Measurements from ENCODE around the gene THSD7A. TPM values are rescaled to one million over a fixed set of nuclear protein-coding genes. Genes with fewer than 3 reads are reported as not detected.
"Not testable (repeated sequence)": the region's sequence is repeated elsewhere in the genome, so short reads cannot be mapped to it uniquely, and the experiment has no call there.

Gene THSD7A
- total RNA-seq, 2 experiments from 2014 or later: not detected

DNA sequence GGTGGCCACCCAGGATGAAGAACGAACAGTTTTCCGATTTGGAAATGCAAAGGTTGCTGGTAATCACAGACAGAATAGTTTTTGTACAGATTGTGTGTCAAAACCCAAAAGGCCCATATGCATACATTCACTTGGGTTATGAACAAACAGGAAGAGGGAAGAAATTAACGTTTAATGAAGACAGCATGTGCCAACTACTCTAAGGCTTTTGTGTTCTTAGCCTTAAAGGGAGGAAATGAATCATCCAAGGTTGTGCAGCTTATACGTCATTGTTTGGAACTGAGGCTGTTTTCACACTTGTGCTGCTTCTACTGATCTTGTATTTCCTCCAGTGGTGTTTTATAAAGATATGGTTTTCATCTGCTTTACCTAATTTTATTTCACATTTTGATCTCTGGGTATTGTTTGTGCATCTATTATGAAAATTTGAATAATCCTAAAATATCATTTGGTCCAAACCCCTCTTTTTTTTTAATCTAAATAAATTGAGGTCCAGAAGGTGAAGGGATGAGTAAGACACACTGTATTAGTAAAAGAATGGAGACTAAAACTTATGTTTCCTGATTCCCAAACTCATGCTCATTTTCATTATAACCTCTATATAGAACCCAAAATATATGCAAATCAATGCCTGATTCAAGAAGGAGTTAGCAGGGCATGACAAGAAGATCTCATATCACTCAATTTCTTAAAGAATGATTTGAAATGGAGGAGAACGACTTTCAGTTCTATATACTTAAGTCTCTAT is 373.1 kb downstream of the THSD7A start:
- H3K27ac Mint-ChIP-seq: no peak overlapping the region
- peaks cover 2% of the 10 kb centered on the region for H3K4me1 Mint-ChIP-seq
- no peaks in the 10 kb centered on the region for H3K36me3 Mint-ChIP-seq
- peak; percentile 45 for ATAC-seq
- no peaks in the 10 kb centered on the region for H3K9me3 Mint-ChIP-seq (ENCODE audit: low read depth)
- no peak for DNase-seq
- H3K27me3 Mint-ChIP-seq: no peaks in the 10 kb centered on the region
- no peak overlapping the region for H3K4me3 Mint-ChIP-seq
- CTCF ChIA-PET: no interaction called here

- ATAC-seq: no peak
- Mint-ChIP-seq H3K9me3 (ENCODE audit: low read depth) (no peaks in the 10 kb centered on the region), H3K36me3 (no peaks in the 10 kb centered on the region), H3K27ac (no peak overlapping the region), H3K4me3 (no peak overlapping the region), H3K27me3 (no peaks in the 10 kb centered on the region), H3K4me1 (peaks cover 2% of the 10 kb centered on the region)
- CTCF ChIA-PET: no interaction called here
- no peak for DNase-seq
Observed at GRCh38 chr7:11457419-11457818, 374.6 kb downstream of the THSD7A start.

- Mint-ChIP-seq H3K4me3 (no peak overlapping the region), H3K36me3 (no peaks in the 10 kb centered on the region), H3K9me3 (ENCODE audit: low read depth) (no peaks in the 10 kb centered on the region), H3K4me1 (peaks cover 2% of the 10 kb centered on the region), H3K27me3 (no peaks in the 10 kb centered on the region), H3K27ac (no peak overlapping the region)
- CTCF ChIA-PET: no interaction called here
- ATAC-seq (no peak), DNase-seq (no peak)
Observed at GRCh38 chr7:11456574-11456973, 375.4 kb downstream of the THSD7A start.

- Mint-ChIP-seq H3K4me3 (no peak overlapping the region), H3K4me1 (no peaks in the 10 kb centered on the region), H3K27me3 (no peaks in the 10 kb centered on the region), H3K36me3 (no peaks in the 10 kb centered on the region), H3K27ac (no peak overlapping the region), H3K9me3 (ENCODE audit: low read depth) (no peaks in the 10 kb centered on the region)
- no peak for ATAC-seq
- DNase-seq: no peak
- CTCF ChIA-PET: no interaction called here
Observed at GRCh38 chr7:11452476-11452875, 379.5 kb downstream of the THSD7A start.

DNA sequence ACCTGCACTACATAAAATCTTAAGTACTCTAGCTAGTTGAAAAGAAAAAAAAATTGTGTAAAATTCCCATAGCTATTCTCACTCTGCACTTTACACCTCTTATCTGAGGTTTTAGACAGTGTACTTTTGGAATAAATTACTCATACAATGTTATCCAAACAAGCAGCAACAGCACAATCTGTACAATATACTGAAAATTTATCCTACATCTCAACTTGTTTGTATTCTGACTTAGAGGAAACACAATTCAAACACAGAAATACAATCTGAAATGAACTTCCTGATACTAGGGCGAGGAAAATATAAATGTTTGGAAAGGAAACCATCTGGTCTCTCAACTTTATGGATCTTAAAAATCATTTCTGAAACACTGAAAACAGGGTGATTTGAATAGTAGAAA is 381.7 kb downstream of the THSD7A start:
- H3K9me3 Mint-ChIP-seq (ENCODE audit: low read depth): no peaks in the 10 kb centered on the region
- H3K36me3 Mint-ChIP-seq: no peaks in the 10 kb centered on the region
- H3K27me3 Mint-ChIP-seq: no peaks in the 10 kb centered on the region
- H3K4me3 Mint-ChIP-seq: no peak overlapping the region
- no peak overlapping the region for H3K27ac Mint-ChIP-seq
- ATAC-seq: no peak
- DNase-seq: no peak
- no peaks in the 10 kb centered on the region for H3K4me1 Mint-ChIP-seq
- CTCF ChIA-PET: no interaction called here

DNA sequence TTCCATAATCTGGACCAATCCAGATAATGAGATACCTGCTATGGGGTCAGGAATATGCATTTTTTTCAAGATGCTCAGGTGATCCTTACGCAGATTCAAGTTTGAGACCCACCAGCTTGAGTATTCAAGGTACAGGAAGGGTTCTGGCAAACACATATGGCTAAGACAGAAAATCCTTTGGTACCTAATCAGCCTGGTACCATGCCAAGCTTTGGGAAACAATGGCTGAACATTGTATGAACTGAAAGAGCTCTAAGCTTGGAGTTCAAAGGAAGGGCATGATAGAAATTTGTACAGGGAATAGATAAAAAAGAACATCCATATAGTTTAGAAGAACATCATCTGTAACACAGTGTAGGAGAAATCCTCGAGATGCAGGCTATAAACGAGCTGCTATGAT is 382.7 kb downstream of the THSD7A start:
- no peak overlapping the region for H3K27ac Mint-ChIP-seq
- H3K27me3 Mint-ChIP-seq: no peaks in the 10 kb centered on the region
- ATAC-seq: no peak
- no peaks in the 10 kb centered on the region for H3K36me3 Mint-ChIP-seq
- no peaks in the 10 kb centered on the region for H3K4me1 Mint-ChIP-seq
- CTCF ChIA-PET: no interaction called here
- no peaks in the 10 kb centered on the region for H3K9me3 Mint-ChIP-seq (ENCODE audit: low read depth)
- H3K4me3 Mint-ChIP-seq: no peak overlapping the region
- DNase-seq: no peak

DNA sequence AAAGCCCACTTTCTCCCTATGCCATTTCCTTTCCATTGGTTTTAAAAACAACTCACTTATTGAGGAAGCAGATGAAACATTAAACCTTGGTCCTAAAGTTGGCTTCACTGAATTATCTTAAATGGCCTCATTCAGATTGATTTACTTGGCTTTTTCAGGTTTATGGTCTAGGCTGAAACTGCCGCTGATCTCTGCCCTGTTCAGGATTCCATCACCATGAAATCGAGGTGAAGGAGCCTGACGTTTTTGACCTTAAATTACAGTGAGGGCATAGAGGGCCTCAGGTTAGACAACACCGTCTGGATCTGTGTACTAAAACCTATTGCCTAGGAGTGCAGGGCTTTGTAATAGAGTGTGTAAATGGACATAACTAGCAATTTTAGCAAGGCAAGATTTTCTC is 383.7 kb downstream of the THSD7A start:
- Mint-ChIP-seq H3K4me3 (no peak overlapping the region), H3K4me1 (no peaks in the 10 kb centered on the region), H3K27me3 (no peaks in the 10 kb centered on the region), H3K36me3 (no peaks in the 10 kb centered on the region), H3K27ac (no peak overlapping the region), H3K9me3 (ENCODE audit: low read depth) (no peaks in the 10 kb centered on the region)
- ATAC-seq (no peak), DNase-seq (no peak)
- CTCF ChIA-PET: no interaction called here

DNA sequence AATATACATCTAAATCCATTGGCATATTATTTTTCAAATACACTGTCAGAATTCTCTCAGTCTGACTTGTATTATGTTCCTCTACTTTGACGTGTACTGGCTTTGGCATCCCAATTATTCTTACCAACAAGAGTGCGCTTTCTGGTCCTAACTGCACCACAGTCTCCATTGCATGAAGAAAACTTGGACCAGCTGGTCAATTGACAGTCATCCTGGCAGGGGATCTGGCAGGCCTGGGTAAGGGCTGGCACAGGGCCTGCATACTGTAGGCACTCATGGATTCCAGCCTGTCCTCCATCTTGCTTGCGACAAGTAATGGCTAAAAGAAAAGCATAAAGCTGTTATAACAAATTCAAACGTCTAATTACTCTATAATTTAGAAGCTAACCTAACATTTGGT is 384.9 kb downstream of the THSD7A start:
- CTCF ChIA-PET: interaction anchor here (0.6 kb wide), 1 partner anchor 1357 kb away, joined by 3 read pairs; no protein-coding TSS in a partner anchor
- H3K4me3 Mint-ChIP-seq: no peak overlapping the region
- no peak for DNase-seq
- no peaks in the 10 kb centered on the region for H3K4me1 Mint-ChIP-seq
- no peak overlapping the region for H3K27ac Mint-ChIP-seq
- H3K36me3 Mint-ChIP-seq: no peaks in the 10 kb centered on the region
- H3K27me3 Mint-ChIP-seq: no peaks in the 10 kb centered on the region
- ATAC-seq: no peak
- no peaks in the 10 kb centered on the region for H3K9me3 Mint-ChIP-seq (ENCODE audit: low read depth)

GRCh38 chr7:11443934-11444333 is 388.1 kb downstream of the THSD7A start:
- H3K4me3 Mint-ChIP-seq; H3K4me1 Mint-ChIP-seq; H3K36me3 Mint-ChIP-seq; DNase-seq; CTCF ChIA-PET; H3K27me3 Mint-ChIP-seq; H3K9me3 Mint-ChIP-seq (ENCODE audit: low read depth); H3K27ac Mint-ChIP-seq; ATAC-seq: not testable (repeated sequence)

- Mint-ChIP-seq H3K36me3 (no peaks in the 10 kb centered on the region), H3K4me3 (no peak overlapping the region), H3K4me1 (no peaks in the 10 kb centered on the region), H3K27me3 (no peaks in the 10 kb centered on the region), H3K9me3 (ENCODE audit: low read depth) (no peaks in the 10 kb centered on the region), H3K27ac (no peak overlapping the region)
- DNase-seq: no peak
- CTCF ChIA-PET: no interaction called here
- no peak for ATAC-seq
Observed at GRCh38 chr7:11437994-11438393, 394.0 kb downstream of the THSD7A start.

DNA sequence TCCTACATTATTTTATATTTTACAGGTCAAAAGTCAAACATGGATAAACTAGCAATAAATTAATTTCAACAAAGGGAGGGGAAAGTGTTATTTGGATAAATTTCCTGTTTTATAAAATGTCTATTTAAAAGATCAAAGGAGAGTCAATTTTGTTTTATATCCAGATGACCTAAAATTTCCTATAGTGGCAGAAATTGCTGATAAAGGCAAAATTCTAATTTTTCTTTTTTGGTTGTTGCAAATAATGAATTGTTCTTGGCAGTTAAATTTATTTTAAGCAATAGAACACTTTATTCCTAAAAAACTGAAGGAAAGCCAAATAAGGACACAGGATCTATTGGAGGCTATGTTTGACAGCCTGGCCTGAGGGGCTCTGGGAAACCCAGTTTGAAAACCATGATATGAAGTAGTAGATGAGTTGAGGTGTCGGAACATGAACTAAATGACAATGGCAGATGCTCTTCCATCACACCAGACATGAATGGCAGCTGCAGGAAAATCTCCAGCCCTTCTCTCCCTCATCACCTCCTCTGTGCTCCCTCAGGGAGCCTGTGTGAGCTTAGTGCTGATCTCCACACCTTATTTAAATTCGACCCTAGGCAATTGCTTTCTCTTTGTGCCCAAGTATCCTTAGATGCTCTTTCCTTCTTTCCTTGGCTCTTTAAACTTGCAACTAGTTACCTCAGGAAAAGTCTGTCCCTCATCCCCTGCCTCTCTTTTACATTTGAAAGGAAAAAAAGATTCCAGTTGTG is 395.0 kb downstream of the THSD7A start:
- DNase-seq (no peak), ATAC-seq (no peak)
- H3K27me3 Mint-ChIP-seq: no peaks in the 10 kb centered on the region
- no peaks in the 10 kb centered on the region for H3K36me3 Mint-ChIP-seq
- H3K4me3 Mint-ChIP-seq: no peak overlapping the region
- H3K9me3 Mint-ChIP-seq (ENCODE audit: low read depth): no peaks in the 10 kb centered on the region
- no peaks in the 10 kb centered on the region for H3K4me1 Mint-ChIP-seq
- CTCF ChIA-PET: no interaction called here
- H3K27ac Mint-ChIP-seq: no peak overlapping the region

DNA sequence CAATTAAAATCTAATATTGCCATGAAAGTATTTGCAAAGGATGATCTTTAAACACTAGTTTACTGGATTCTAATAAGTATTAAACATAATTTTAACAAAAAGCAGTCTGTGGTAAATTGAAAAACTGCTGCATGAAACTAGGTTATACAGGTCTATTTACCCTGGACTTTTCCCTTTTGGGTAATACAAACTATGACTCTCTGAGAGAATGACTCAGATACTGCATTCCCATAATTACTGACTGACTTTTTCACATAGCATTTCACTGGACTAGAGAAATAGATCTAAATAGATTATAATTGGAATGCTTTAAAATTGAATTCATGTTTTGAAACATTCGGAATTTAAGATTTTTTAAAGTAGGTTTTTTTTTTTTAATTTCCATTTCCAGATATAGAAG is 395.7 kb downstream of the THSD7A start:
- H3K27ac Mint-ChIP-seq: no peak overlapping the region
- ATAC-seq: no peak

DNA sequence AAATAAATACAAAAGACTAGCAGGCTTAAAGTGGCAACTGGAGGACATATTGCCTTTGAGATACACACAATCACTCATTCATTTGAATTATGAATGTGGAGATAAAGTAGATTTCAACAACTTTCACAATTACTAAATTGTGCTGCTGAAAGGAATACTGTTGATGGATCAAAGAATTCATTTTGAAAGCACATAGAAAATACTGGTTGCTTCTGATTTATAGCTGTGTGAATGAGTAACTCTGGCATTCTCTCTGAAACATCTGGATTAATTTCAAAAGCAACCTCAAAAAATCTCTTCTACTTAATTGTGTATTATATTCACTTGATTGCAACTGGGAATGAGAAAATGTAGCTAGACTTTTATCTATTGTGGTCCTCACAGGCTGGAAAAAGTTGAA is 397.6 kb downstream of the THSD7A start:
- no peak overlapping the region for H3K4me3 Mint-ChIP-seq
- no peak overlapping the region for H3K27ac Mint-ChIP-seq
- no peaks in the 10 kb centered on the region for H3K27me3 Mint-ChIP-seq
- H3K36me3 Mint-ChIP-seq: no peaks in the 10 kb centered on the region
- no peaks in the 10 kb centered on the region for H3K4me1 Mint-ChIP-seq
- no peaks in the 10 kb centered on the region for H3K9me3 Mint-ChIP-seq (ENCODE audit: low read depth)
- DNase-seq: no peak
- CTCF ChIA-PET: no interaction called here
- no peak for ATAC-seq

More for the DNA sequence above, 395.7 kb downstream of the THSD7A start:
- no peaks in the 10 kb centered on the region for H3K27me3 Mint-ChIP-seq
- CTCF ChIA-PET: no interaction called here
- no peaks in the 10 kb centered on the region for H3K4me1 Mint-ChIP-seq
- H3K4me3 Mint-ChIP-seq: no peak overlapping the region
- H3K9me3 Mint-ChIP-seq (ENCODE audit: low read depth): no peaks in the 10 kb centered on the region
- H3K36me3 Mint-ChIP-seq: no peaks in the 10 kb centered on the region
- DNase-seq: no peak

DNA sequence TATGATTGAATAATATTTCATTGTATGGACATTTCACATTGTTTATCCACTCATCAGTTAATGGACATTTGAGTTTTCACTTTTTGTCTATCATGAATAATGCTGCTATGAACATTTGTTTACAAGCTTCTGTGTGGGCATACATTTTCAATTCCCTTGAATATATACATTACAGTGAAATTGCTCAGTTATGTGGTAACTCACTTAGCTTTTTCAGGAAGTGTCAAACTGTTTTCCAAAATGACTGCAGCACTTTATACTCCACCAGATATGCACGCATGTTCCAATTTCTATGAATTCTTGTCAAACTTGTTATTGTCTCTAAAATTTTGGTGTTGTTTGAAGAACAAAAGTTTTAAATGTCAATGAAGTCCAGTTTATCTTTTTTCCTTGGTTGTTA is 401.2 kb downstream of the THSD7A start:
- ATAC-seq (no peak), DNase-seq (no peak)
- Mint-ChIP-seq H3K4me3 (no peak overlapping the region), H3K9me3 (ENCODE audit: low read depth) (no peaks in the 10 kb centered on the region), H3K27me3 (no peaks in the 10 kb centered on the region), H3K4me1 (no peaks in the 10 kb centered on the region), H3K27ac (no peak overlapping the region), H3K36me3 (no peaks in the 10 kb centered on the region)
- CTCF ChIA-PET: no interaction called here

All from activated CD8-positive, alpha-beta memory T cell treated with anti-CD3 and anti-CD28 coated beads, Interleukin-2, amount 10 ng/mL, durations not matched to agents 7 days and 5 days (primary cell).